ENCODE data around the gene KAZN.
"Not testable (repeated sequence)": the region's sequence is repeated elsewhere in the genome, so short reads cannot be mapped to it uniquely, and the experiment has no call there.

The KAZN gene

DNA sequence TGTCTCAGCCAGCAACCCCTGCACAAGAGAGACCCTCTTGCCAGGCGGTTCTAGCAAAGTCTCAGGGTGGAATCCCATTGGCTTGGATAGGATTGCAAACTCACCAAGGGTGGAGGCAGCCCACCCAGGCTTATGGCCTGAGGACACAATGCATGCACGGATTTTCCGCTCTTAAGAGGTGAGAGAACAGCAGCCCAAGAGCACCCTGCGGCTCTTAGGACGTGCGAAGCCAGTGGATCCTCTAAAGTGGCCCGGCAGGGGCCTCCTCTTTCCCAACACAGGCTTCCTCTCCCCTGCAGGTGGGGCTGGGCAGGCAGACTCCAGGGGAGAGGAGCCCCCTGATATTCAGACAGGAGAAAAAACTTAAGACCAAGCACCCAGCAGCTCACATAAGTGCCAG is 523.8 kb downstream of the KAZN start:
- Mint-ChIP-seq H3K36me3 (ENCODE audit: low read depth) (no peaks in the 10 kb centered on the region), H3K9me3 (no peaks in the 10 kb centered on the region), H3K4me3 (no peak overlapping the region), H3K27ac (no peak overlapping the region), H3K27me3 (peaks cover 7% of the 10 kb centered on the region), H3K4me1 (ENCODE audit: low read depth) (no peaks in the 10 kb centered on the region)
- DNase-seq, result no peak

DNA sequence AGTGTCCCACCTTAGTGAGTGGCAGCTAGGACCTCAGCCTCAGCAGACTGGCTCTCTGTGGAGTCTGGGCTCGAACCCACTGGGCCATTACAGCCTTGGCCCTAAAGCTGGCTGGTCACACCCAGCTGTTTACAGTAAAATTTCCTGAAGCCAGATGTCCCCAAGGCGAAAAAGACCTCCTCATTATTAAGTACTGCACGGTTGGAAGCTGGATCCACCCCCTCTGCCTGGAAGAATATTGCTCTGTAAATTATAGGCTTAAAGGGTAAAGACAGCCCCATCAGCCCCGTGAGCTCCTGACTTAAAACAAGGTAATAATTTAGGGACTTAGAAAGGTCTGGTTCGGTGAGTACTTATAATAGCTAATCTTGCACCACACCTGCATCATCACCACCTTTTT is 524.8 kb downstream of the KAZN start:
- Mint-ChIP-seq H3K4me1 (ENCODE audit: low read depth) (no peaks in the 10 kb centered on the region), H3K4me3 (no peak overlapping the region), H3K27me3 (peaks cover 7% of the 10 kb centered on the region), H3K9me3 (no peaks in the 10 kb centered on the region), H3K27ac (no peak overlapping the region), H3K36me3 (ENCODE audit: low read depth) (no peaks in the 10 kb centered on the region)
- no peak for DNase-seq

DNA sequence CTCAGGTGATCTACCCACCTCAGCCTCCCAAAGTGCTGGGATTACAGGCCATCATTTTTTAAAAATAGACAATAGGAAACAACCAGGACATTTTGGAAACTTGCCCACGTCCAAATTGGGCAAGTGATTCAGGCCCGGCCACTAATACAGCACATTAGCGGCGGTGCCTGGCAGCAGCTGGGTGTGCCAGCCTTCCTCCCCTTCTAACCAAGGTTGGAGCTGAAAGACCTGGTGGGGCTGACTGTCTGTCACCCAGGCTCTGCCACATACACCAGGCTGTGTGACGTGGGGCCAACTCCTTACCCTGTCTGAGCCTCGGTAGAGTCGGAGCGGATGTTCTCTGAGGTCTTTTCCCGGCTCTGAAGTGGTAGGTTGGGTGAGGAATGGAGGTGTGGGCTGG is 525.4 kb downstream of the KAZN start:
- H3K27ac Mint-ChIP-seq, result no peak overlapping the region
- no peak for DNase-seq
- no peaks in the 10 kb centered on the region for H3K4me1 Mint-ChIP-seq (ENCODE audit: low read depth)
- no peaks in the 10 kb centered on the region for H3K9me3 Mint-ChIP-seq
- peaks cover 5% of the 10 kb centered on the region for H3K27me3 Mint-ChIP-seq
- no peaks in the 10 kb centered on the region for H3K36me3 Mint-ChIP-seq (ENCODE audit: low read depth)
- no peak overlapping the region for H3K4me3 Mint-ChIP-seq

DNA sequence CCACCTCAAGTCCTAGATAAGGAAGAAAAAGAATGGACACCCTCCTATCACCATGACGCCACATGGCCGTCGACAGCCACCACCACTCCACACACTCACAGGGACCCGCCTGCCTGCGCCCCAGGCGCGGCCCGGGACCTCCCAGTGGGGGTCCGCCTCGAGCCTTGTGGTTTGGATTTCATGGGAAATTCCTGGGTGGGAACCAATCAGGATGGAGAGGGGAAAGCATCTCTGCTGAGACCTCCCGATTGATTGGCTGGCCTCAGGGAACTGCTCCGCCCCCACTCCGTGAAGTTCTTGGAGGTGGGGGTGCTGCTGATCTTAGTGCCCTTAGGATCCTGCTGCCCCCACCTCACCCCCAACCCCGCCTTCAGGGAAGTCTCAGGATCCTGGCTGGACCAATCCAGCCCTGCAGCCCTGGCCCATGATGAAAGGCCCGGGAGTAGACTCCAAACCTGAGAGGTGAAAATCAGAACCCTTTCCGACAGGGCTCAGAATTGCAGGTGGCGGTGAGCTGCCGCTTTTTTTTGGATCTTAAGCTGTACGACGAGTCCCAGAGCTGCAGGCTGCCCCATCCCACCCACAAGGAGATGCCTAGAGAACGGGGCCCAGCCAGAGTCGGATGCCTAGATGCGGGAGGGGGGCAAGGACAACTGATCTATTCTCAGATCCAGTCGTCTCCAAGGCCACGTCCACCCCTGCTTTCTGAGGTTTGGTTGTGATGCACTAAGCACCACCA is 526.0 kb downstream of the KAZN start:
- Mint-ChIP-seq H3K27ac (no peak overlapping the region), H3K4me1 (ENCODE audit: low read depth) (no peaks in the 10 kb centered on the region), H3K27me3 (peaks cover 6% of the 10 kb centered on the region), H3K36me3 (ENCODE audit: low read depth) (no peaks in the 10 kb centered on the region), H3K9me3 (no peaks in the 10 kb centered on the region), H3K4me3 (no peak overlapping the region)
- no peak for DNase-seq

DNA sequence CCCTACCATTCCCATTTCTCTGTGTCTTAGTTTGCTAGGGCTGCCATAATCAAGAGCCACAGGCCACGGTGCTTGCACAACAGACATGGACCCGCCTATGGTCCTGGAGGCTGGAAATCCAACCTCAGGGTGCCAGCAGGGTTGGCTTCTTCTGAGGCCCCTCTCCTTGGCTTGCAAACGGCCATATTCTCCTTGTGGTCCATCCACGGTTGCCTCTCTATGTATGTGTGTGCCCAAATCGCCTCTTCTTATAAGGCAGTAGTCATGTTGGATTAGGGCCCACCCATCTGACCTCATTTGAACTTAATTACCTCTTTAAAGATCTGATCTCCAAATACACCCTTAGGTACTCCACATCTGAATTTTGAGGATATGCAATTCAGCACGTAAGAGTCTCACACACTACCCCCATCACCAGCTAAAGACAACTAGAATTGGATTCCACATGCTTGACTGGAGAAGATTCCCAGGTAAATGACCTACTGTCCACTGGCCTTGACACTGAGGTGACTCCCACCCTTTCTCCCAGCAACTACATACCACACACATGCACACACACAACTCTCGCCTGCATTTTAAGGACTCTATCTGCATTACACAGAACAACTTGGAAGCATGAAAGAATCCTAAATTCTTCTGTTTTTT is 526.7 kb downstream of the KAZN start:
- Mint-ChIP-seq H3K27ac (no peak overlapping the region), H3K9me3 (no peaks in the 10 kb centered on the region), H3K4me1 (ENCODE audit: low read depth) (no peaks in the 10 kb centered on the region), H3K36me3 (ENCODE audit: low read depth) (no peaks in the 10 kb centered on the region), H3K27me3 (peaks cover 11% of the 10 kb centered on the region), H3K4me3 (no peak overlapping the region)
- DNase-seq, result no peak

DNA sequence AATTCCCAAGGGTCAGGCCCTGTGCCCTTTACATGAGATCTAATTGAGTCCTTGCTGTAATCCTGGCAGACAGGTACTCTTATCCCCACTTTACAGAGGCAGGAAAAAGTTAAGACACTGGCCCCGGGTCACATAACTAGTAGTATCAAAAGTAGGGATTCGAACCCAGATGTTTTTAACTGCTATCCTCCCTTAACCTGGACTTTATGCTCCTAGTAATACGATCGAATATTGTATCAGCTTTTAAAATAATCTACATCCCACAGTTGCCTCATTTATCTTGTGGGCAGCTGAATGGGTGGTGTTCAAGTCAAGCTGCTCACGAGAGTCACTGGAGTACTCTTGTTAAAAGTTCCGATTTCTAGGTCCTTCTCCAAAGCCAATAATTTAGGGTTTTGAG is 529.6 kb downstream of the KAZN start:
- Mint-ChIP-seq H3K9me3 (no peaks in the 10 kb centered on the region), H3K27ac (no peak overlapping the region), H3K4me3 (no peak overlapping the region), H3K27me3 (peaks cover 21% of the 10 kb centered on the region), H3K4me1 (ENCODE audit: low read depth) (no peaks in the 10 kb centered on the region), H3K36me3 (ENCODE audit: low read depth) (no peaks in the 10 kb centered on the region)
- DNase-seq, result no peak

DNA sequence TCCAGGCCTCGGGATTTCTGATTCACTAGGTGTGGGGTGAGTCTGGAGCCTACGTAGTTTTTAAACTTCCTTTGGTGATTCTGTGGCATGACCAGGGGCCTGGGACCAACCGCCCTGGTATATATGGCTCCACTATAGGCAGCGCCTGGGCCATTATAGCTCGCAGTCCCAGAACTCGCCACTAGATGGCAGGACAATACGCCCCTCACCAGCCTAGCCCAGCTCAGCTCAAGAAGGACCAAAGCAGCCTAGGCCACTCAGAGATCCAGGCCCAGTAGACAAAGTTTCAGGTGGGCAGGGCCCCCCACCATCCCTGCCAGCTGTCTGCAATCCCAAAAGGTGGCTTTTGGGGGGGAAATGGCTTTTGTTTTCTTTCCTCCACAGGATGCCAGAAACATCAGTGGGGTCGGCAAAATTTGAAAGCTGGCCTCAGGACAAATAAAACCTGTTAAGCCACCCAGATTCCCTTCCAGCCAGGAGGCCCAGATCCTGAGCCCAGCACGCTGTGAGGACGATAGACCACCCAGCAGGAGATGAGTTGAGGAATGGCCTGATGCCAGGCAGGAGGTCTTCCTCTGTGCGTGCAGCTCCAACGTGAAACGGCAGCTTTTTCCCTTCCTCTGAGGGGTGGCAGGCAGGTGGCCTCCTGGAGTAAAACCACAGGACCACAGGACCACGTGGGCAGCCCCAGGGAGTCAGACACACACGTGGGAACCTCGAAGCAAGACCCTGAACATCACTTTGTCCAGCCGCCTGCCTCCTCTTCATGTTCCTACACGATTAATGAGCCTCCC is 530.2 kb downstream of the KAZN start:
- Mint-ChIP-seq H3K27ac (no peak overlapping the region), H3K27me3 (peaks cover 28% of the 10 kb centered on the region), H3K4me3 (no peak overlapping the region), H3K4me1 (ENCODE audit: low read depth) (no peaks in the 10 kb centered on the region), H3K9me3 (no peaks in the 10 kb centered on the region), H3K36me3 (ENCODE audit: low read depth) (no peaks in the 10 kb centered on the region)
- peak; percentile 84 for DNase-seq

DNA sequence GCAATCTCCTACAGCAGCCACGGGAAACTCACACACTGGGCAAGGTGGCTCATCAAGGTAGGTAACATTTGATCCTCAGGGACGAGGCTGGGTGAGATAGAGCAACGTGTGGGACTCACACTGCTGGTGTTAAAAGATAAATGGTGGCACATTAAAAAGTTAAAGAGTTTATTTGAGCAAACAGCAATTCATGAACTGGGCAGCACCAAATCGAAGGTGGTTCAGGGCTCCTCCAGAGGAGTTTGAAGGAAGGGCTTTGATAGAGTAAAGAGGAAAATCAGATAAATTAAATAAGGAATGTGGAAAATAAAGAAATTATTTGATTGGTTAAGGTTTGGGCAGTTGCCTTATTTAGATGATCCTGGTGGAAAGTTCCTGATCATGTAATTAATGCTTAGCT is 531.5 kb downstream of the KAZN start:
- no peaks in the 10 kb centered on the region for H3K4me1 Mint-ChIP-seq (ENCODE audit: low read depth)
- H3K27ac Mint-ChIP-seq, result no peak overlapping the region
- H3K9me3 Mint-ChIP-seq, result no peaks in the 10 kb centered on the region

DNA sequence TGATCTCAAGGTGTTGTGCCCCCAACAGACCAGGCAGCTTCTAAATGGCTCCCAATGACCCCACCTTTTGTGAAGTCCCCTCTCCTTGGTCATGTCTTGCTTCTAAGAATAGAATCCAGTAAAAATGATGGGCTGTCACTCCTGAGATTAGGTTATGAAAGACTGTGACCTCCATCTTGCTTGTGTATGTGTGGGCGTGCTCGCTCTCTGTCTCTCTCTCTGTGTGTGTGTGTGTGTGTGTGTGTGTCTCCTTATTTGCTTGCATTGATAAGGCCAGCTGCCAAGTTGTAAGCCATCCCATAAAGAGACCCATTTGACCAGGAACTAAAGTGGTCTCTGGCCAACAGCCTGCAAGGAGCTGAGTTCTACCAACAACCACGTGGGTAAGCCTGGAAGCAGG is 532.1 kb downstream of the KAZN start:
- Mint-ChIP-seq H3K9me3 (no peaks in the 10 kb centered on the region), H3K4me3 (no peak overlapping the region), H3K36me3 (ENCODE audit: low read depth) (no peaks in the 10 kb centered on the region), H3K27ac (no peak overlapping the region), H3K27me3 (peaks cover 46% of the 10 kb centered on the region), H3K4me1 (ENCODE audit: low read depth) (no peaks in the 10 kb centered on the region)
- DNase-seq, result no peak

More for the DNA sequence above, 531.5 kb downstream of the KAZN start:
- Mint-ChIP-seq H3K36me3 (ENCODE audit: low read depth) (no peaks in the 10 kb centered on the region), H3K27me3 (peaks cover 40% of the 10 kb centered on the region), H3K4me3 (no peak overlapping the region)
- no peak for DNase-seq

DNA sequence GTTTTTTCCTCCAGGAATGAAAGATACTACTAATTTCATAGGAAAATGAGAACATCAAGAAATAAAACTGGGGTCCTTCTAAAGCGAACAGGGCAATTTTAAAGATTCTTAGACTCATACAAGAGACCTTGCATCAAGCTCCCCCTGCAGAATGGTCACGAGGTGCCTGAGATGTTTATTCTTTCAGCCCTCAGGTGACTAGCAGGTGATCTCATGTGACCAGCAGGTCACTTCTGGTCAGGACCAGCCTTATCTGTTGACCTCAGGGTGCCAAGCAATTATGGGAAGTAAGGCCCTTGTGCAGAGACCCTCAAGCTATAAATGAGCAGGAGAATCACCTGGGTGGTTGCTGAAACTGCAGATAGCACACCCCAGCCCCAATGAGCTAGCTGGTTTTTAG is 534.5 kb downstream of the KAZN start:
- H3K27ac Mint-ChIP-seq, result no peak overlapping the region
- H3K4me1 Mint-ChIP-seq (ENCODE audit: low read depth), result no peaks in the 10 kb centered on the region
- peaks cover 66% of the 10 kb centered on the region for H3K27me3 Mint-ChIP-seq
- no peak overlapping the region for H3K4me3 Mint-ChIP-seq
- no peaks in the 10 kb centered on the region for H3K36me3 Mint-ChIP-seq (ENCODE audit: low read depth)
- no peak for DNase-seq
- no peaks in the 10 kb centered on the region for H3K9me3 Mint-ChIP-seq

DNA sequence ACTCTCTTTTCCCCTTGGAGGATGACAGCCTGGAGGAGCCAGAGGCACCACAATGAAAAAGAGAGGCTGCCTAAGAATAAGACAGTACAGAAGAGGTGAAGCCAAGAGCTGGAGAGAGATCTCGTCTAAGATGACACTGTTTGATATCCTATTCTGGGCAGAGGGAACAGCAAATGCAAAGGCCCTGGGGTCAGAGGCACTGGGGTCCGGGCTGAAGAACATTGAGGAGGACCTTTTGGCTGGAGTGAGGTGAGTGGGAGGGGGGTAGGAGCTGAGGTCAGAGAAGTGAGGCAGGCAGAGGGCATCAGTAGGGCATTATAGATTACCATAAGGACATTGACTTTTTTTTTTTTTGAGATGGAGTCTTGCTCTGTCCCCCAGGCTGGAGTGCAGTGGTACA is 535.8 kb downstream of the KAZN start:
- H3K4me1 Mint-ChIP-seq (ENCODE audit: low read depth), result no peaks in the 10 kb centered on the region
- no peaks in the 10 kb centered on the region for H3K9me3 Mint-ChIP-seq
- peaks cover 68% of the 10 kb centered on the region for H3K27me3 Mint-ChIP-seq
- DNase-seq, result no peak
- H3K36me3 Mint-ChIP-seq (ENCODE audit: low read depth), result no peaks in the 10 kb centered on the region
- H3K27ac Mint-ChIP-seq, result no peak overlapping the region
- no peak overlapping the region for H3K4me3 Mint-ChIP-seq

DNA sequence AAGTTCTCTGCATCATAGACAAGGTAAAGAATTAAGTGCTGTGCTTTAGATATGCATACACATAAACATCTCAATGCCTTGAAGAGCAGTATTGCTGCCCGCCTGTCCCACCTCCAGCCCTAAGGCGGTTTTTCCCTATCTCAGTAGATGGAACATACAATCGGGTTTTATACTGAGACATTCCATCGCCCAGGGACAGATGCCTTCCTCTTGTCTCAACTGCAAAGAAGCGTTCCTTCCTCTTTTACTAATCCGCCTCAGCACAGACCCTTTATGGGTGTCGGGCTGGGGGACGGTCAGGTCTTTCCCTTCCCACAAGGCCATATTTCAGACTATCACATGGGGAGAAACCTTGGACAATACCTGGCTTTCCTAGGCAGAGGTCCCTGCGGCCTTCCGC is 537.1 kb downstream of the KAZN start:
- H3K27ac Mint-ChIP-seq; H3K9me3 Mint-ChIP-seq; H3K4me3 Mint-ChIP-seq; DNase-seq; H3K4me1 Mint-ChIP-seq (ENCODE audit: low read depth); H3K36me3 Mint-ChIP-seq (ENCODE audit: low read depth): not testable (repeated sequence)
- H3K27me3 Mint-ChIP-seq, result peaks cover 71% of the 10 kb centered on the region

DNA sequence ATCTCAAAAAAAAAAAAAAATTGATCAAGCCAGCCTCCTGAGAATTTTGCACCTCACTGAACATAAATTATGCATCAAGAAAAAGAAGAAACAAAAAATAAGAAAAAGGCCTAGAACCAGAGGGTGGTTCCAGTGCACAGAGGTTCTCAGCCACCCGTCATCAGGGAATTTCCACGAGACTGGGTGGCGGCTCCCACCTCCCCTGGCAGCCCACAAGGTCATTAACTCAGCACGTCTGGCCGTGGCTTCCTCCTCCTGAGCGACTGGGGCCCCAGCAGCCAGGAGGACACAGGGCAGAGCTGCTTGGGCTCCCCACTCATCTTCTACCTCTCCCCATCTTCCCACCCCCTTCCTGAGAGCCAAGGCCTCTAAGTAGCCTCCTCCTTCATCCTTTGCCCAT is 539.3 kb downstream of the KAZN start:
- H3K27me3 Mint-ChIP-seq, result peaks cover 82% of the 10 kb centered on the region
- no peak for DNase-seq

DNA sequence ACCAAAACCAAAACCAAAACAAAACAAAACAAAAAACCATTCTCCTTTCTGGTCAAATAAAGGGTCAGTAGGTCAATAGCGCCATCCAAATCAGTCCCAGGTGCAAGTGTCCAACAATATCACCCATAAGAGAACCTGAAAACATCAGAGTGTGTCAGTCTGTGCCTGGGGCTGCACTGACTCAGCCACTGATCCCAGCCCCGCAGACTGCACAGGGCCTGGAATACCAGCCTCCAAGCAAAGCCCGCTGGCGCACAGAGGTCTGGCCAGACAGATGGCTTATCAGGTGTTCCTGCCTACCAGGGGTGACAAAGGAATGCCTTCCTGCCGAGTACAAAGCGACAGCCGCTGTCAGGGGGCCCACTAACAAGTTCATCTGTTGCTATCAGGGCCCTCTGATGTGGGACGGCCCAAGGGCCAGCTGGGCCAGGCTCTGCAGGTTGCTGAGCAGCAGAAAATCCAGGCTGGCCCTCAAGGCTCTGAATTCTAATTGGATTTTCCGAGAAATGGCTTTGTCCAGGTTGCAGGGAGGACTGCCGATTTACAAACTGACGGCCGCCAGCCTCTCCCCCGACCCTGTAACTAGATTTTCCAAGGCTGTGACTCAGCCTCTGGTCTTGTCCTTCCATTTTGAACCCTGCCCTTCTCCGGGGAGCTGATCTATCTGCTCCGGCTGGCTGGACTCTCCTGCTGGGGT is 541.3 kb downstream of the KAZN start:
- DNase-seq, result no peak
- no peak overlapping the region for H3K4me3 Mint-ChIP-seq
- no peaks in the 10 kb centered on the region for H3K9me3 Mint-ChIP-seq
- H3K36me3 Mint-ChIP-seq (ENCODE audit: low read depth), result no peaks in the 10 kb centered on the region
- peaks cover 74% of the 10 kb centered on the region for H3K27me3 Mint-ChIP-seq
- no peak overlapping the region for H3K27ac Mint-ChIP-seq
- H3K4me1 Mint-ChIP-seq (ENCODE audit: low read depth), result peaks cover 9% of the 10 kb centered on the region

More for the DNA sequence above, 539.3 kb downstream of the KAZN start:
- no peaks in the 10 kb centered on the region for H3K9me3 Mint-ChIP-seq
- H3K27ac Mint-ChIP-seq, result no peak overlapping the region
- no peak overlapping the region for H3K4me3 Mint-ChIP-seq
- no peaks in the 10 kb centered on the region for H3K36me3 Mint-ChIP-seq (ENCODE audit: low read depth)
- peaks cover 9% of the 10 kb centered on the region for H3K4me1 Mint-ChIP-seq (ENCODE audit: low read depth)
